ENCODE results near the gene EED. TPM values are rescaled to one million over a fixed set of nuclear protein-coding genes. Genes with fewer than 3 reads are reported as not detected.

The EED gene
- total RNA-seq, 1 donor from 2014 or later, result 29.7 TPM

- Histone ChIP-seq H3K4me3 (peak overlapping the region; percentile 59 to 90), H3K4me1 (peaks cover 42% of the 10 kb centered on the region), H3K27me3 (no peaks in the 10 kb centered on the region), H3K9me3 (no peaks in the 10 kb centered on the region), H3K27ac (peak overlapping the region; percentile 98), H3K36me3 (peaks cover 0 to 3% of the 10 kb centered on the region in 2 donors)
- DNase-seq (ENCODE audit: extremely low spot score in 2 of 2), result no peak
- no peak for TF ChIP-seq POLR2A (IDR thresholded peaks at IDR 0.05)
- TF ChIP-seq, protein P1, sequence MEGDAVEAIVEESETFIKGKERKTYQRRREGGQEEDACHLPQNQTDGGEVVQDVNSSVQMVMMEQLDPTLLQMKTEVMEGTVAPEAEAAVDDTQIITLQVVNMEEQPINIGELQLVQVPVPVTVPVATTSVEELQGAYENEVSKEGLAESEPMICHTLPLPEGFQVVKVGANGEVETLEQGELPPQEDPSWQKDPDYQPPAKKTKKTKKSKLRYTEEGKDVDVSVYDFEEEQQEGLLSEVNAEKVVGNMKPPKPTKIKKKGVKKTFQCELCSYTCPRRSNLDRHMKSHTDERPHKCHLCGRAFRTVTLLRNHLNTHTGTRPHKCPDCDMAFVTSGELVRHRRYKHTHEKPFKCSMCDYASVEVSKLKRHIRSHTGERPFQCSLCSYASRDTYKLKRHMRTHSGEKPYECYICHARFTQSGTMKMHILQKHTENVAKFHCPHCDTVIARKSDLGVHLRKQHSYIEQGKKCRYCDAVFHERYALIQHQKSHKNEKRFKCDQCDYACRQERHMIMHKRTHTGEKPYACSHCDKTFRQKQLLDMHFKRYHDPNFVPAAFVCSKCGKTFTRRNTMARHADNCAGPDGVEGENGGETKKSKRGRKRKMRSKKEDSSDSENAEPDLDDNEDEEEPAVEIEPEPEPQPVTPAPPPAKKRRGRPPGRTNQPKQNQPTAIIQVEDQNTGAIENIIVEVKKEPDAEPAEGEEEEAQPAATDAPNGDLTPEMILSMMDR (IDR thresholded peaks at IDR 0.05), result no peak
- TF ChIP-seq POLR2AphosphoS5 (IDR thresholded peaks at IDR 0.05; ENCODE audit: insufficient read depth in 1 of 2, low read depth in 1 of 2), result peak in 1 of 2 donors; percentile 40
- intact Hi-C loops (cut with DNase I), result no loop called here
Observed at GRCh38 chr11:86244063-86244521, 461 bp upstream of the EED start.

DNA sequence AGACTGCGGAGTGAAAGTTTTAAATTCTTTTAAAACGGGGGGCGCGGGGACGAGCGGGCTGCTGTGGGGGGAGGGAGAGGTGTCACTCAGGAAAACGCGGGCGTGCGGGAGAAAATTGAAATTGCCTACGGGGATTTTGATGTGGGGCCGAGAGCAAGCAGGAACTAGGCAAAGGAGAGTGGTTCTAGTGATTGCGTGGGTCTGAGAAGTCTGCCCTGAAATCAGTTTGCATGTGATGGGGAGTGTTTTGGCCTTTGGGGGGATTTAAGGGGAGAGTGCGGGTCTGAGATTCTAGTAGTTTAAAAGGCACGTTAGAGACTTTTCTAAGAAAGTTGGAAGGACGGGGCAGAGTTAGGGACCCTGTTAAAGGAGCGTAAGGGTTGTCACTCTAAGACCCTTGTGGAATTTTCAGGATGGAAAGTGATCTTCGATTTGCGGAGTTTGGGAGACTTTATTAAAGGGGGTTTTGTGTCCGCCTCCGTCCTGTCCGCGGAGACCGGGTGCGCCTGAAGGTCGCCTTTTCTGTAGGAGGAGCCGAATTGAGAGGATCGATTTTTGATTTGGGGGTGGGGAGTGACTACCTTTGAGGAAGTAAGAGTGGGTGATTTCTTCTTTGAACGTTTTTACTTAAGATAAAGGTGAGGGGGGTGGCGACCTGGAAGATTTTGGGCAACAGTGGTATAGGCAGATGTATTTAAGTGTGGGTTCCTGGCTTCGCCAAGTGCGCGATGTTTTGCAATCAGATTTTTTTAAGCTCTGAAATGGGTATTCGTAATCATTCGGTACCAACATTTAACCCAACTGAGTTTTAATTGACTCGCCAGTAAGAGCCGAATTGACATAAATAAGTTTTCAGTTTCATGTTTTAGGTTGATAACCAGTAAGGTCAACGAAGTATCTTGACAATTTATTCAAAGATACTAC lies 1.1 kb downstream of the EED start:
- TF ChIP-seq POLR2AphosphoS5 (IDR thresholded peaks at IDR 0.05; ENCODE audit: insufficient read depth in 1 of 2, low read depth in 1 of 2) (no peak), POLR2A (IDR thresholded peaks at IDR 0.05) (no peak)
- TF ChIP-seq, protein P1 (IDR thresholded peaks at IDR 0.05), result no peak
- intact Hi-C loops (cut with DNase I), result no loop called here
- Histone ChIP-seq H3K4me1 (peaks cover 57% of the 10 kb centered on the region), H3K27ac (peak overlapping the region; percentile 98), H3K4me3 (peak overlapping the region; percentile 59 to 90), H3K9me3 (no peaks in the 10 kb centered on the region), H3K27me3 (no peaks in the 10 kb centered on the region), H3K36me3 (peaks cover 0 to 3% of the 10 kb centered on the region in 2 donors)
- DNase-seq (ENCODE audit: extremely low spot score in 2 of 2), result no peak

DNA sequence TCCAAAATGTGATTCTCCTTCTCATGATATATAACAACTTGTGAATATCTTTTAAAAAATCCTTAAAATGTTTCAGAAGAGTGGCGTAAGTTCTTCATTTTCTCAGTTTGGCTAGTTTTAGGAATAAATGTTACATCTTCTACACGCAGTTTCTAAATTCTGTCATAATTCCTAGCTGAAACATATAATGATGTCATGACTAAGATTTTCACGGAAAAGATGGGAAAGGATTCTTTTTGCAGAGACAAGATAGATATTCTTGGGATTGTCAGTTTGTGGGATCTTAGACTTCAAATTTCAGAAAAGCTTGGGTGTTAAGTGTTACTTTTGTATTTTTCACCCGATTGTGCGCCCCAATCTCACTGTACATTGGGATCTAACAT lies 1.7 kb downstream of the EED start:
- Histone ChIP-seq H3K4me3 (peak overlapping the region; percentile 59 to 90), H3K36me3 (peaks cover 0 to 3% of the 10 kb centered on the region in 2 donors), H3K9me3 (no peaks in the 10 kb centered on the region), H3K4me1 (peaks cover 64% of the 10 kb centered on the region), H3K27ac (no peak overlapping the region), H3K27me3 (no peaks in the 10 kb centered on the region)
- TF ChIP-seq POLR2A (IDR thresholded peaks at IDR 0.05) (no peak), POLR2AphosphoS5 (IDR thresholded peaks at IDR 0.05; ENCODE audit: insufficient read depth in 1 of 2, low read depth in 1 of 2) (no peak)
- TF ChIP-seq, protein P1 (IDR thresholded peaks at IDR 0.05), result no peak
- no peak for DNase-seq (ENCODE audit: extremely low spot score in 2 of 2)
- intact Hi-C loops (cut with DNase I), result no loop called here

- H3K4me3 ChIP-seq, result no peak overlapping the region
- peaks cover 0 to 3% of the 10 kb centered on the region in 2 donors for H3K36me3 ChIP-seq
- H3K27ac ChIP-seq, result no peak overlapping the region
- intact Hi-C loops (cut with DNase I), result no loop called here
- no peaks in the 10 kb centered on the region for H3K27me3 ChIP-seq
- DNase-seq (ENCODE audit: extremely low spot score in 2 of 2), result no peak
- TF ChIP-seq, protein P1 (IDR thresholded peaks at IDR 0.05), result no peak
- TF ChIP-seq POLR2A (IDR thresholded peaks at IDR 0.05), result no peak
- TF ChIP-seq POLR2AphosphoS5 (IDR thresholded peaks at IDR 0.05; ENCODE audit: insufficient read depth in 1 of 2, low read depth in 1 of 2), result no peak
- H3K9me3 ChIP-seq, result no peaks in the 10 kb centered on the region
- H3K4me1 ChIP-seq, result peaks cover 76% of the 10 kb centered on the region
Observed at GRCh38 chr11:86247608-86248007, 3.1 kb downstream of the EED start.

DNA sequence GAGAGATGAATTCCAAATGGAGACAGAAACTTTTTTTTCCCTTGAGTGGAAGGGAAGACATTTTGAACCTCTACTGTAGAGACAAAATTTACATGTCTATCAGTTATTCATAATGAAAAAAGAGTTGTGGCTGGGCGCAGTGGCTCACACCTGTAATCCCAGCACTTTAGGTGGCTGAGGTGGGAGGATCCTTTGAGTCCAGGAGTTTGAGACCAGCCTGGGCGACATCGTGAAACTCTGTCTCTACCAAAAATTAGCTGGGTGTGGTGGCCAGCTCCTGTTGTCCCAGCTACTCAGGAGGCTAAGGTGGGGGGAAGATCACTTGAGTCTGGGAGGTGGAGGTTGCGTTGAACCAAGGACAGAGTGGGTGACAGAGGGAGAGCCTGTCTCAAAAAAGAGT lies 4.1 kb downstream of the EED start:
- Histone ChIP-seq H3K9me3 (no peaks in the 10 kb centered on the region), H3K27me3 (no peaks in the 10 kb centered on the region), H3K4me1 (peaks cover 73% of the 10 kb centered on the region), H3K27ac (peak overlapping the region; percentile 2), H3K36me3 (peaks cover 0 to 3% of the 10 kb centered on the region in 2 donors), H3K4me3 (no peak overlapping the region)
- TF ChIP-seq, protein P1 (IDR thresholded peaks at IDR 0.05), result no peak
- TF ChIP-seq POLR2AphosphoS5 (IDR thresholded peaks at IDR 0.05; ENCODE audit: insufficient read depth in 1 of 2, low read depth in 1 of 2), result no peak
- no peak for TF ChIP-seq POLR2A (IDR thresholded peaks at IDR 0.05)
- intact Hi-C loops (cut with DNase I), result no loop called here
- no peak for DNase-seq (ENCODE audit: extremely low spot score in 2 of 2)

Measured in vagina (tissue), 2 donors.